ENCODE measurements around the gene FHIT. TPM values are rescaled to one million over a fixed set of nuclear protein-coding genes. Genes with fewer than 3 reads are reported as not detected.

The FHIT gene
- total and polyA plus RNA-seq, 2 donors from 2014 or later = 20.2 to 61.2 TPM

DNA sequence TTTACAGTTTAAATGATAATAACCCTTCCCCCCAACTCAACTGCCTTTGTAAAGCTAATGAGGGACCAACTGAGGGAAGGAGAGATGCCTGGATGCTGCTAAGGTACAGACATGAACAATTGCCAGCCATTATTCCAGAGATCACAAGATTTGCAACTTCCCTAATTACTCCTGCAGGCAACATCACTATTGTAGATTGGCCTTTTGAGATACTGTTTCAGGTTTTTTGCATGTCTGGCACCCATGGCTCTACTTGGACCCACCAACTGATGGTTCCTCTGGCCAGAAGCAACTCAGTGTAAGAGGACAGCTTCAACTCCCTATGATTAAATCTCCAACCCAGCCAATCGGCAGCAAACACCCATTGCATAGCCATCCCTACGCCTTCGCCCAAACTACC lies 478.7 kb downstream of the FHIT start:
- H3K27ac ChIP-seq (ENCODE audit: low read depth in 2 of 2, low read length in 2 of 2) = no peak overlapping the region
- DNase-seq (no peak), FAIRE-seq (no peak)
- no peak overlapping the region for H3K9ac ChIP-seq (ENCODE audit: low read length in 3 of 3)
- H3K4me3 ChIP-seq (ENCODE audit: low read length in 3 of 3) = no peak overlapping the region
- H3K4me1 ChIP-seq (ENCODE audit: control insufficient read depth in 2 of 3, insufficient read depth in 2 of 3, low read depth in 1 of 3, low read length in 3 of 3) = no peaks in the 10 kb centered on the region
- H3K9me3 ChIP-seq (ENCODE audit: control insufficient read depth in 2 of 3, insufficient read depth in 1 of 3, low read length in 3 of 3) = no peaks in the 10 kb centered on the region
- intact Hi-C loops (cut with DNase I) = no loop called here
- TF ChIP-seq CTCF (IDR thresholded peaks at IDR 0.05; ENCODE audit: borderline replicate concordance, extremely low read depth, insufficient read depth) = no peak
- no peaks in the 10 kb centered on the region for H3K27me3 ChIP-seq (ENCODE audit: control insufficient read depth, insufficient read depth, low read length)
- no peaks in the 10 kb centered on the region for H3K36me3 ChIP-seq (ENCODE audit: control insufficient read depth in 2 of 3, insufficient read depth in 3 of 3, low read length in 3 of 3)

DNA sequence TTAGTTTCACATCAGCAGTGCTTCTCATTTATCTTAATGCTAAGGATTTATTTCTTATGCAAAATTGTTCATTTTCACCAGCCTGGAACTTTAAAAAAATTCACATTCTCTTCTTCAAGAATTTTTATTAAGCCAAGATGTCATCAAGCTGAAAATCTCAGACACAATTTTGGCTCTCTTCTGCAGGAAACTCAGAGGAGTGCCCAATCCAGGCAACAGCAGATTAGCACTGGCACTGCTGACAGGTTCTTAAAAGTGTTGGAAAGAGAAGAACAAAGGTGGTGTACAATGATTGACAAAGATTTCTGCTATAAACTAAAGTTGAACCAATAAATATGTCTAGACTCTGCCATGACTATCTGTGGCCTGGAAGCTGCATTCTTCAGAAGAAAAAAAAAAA lies 479.5 kb downstream of the FHIT start:
- Histone ChIP-seq H3K27me3 (ENCODE audit: control insufficient read depth, insufficient read depth, low read length) (no peaks in the 10 kb centered on the region), H3K9me3 (ENCODE audit: control insufficient read depth in 2 of 3, insufficient read depth in 1 of 3, low read length in 3 of 3) (no peaks in the 10 kb centered on the region), H3K36me3 (ENCODE audit: control insufficient read depth in 2 of 3, insufficient read depth in 3 of 3, low read length in 3 of 3) (no peaks in the 10 kb centered on the region), H3K27ac (ENCODE audit: low read depth in 2 of 2, low read length in 2 of 2) (no peak overlapping the region), H3K9ac (ENCODE audit: low read length in 3 of 3) (no peak overlapping the region), H3K4me1 (ENCODE audit: control insufficient read depth in 2 of 3, insufficient read depth in 2 of 3, low read depth in 1 of 3, low read length in 3 of 3) (no peaks in the 10 kb centered on the region), H3K4me3 (ENCODE audit: low read length in 3 of 3) (no peak overlapping the region)
- intact Hi-C loops (cut with DNase I) = no loop called here
- TF ChIP-seq CTCF (IDR thresholded peaks at IDR 0.05; ENCODE audit: borderline replicate concordance, extremely low read depth, insufficient read depth) = no peak
- FAIRE-seq = no peak
- no peak for DNase-seq

GRCh38 chr3:60770532-60770931 lies 480.7 kb downstream of the FHIT start:
- no peak overlapping the region for H3K27ac ChIP-seq (ENCODE audit: low read depth in 2 of 2, low read length in 2 of 2)
- intact Hi-C loops (cut with DNase I) = no loop called here
- H3K9me3 ChIP-seq (ENCODE audit: control insufficient read depth in 2 of 3, insufficient read depth in 1 of 3, low read length in 3 of 3) = no peaks in the 10 kb centered on the region
- TF ChIP-seq CTCF (IDR thresholded peaks at IDR 0.05; ENCODE audit: borderline replicate concordance, extremely low read depth, insufficient read depth) = no peak
- no peak for FAIRE-seq
- H3K36me3 ChIP-seq (ENCODE audit: control insufficient read depth in 2 of 3, insufficient read depth in 3 of 3, low read length in 3 of 3) = no peaks in the 10 kb centered on the region
- no peaks in the 10 kb centered on the region for H3K4me1 ChIP-seq (ENCODE audit: control insufficient read depth in 2 of 3, insufficient read depth in 2 of 3, low read depth in 1 of 3, low read length in 3 of 3)
- H3K4me3 ChIP-seq (ENCODE audit: low read length in 3 of 3) = no peak overlapping the region
- peak in 3 of 5 donors; percentile 18 to 79 (median 65) for DNase-seq
- H3K9ac ChIP-seq (ENCODE audit: low read length in 3 of 3) = no peak overlapping the region
- H3K27me3 ChIP-seq (ENCODE audit: control insufficient read depth, insufficient read depth, low read length) = no peaks in the 10 kb centered on the region

- Histone ChIP-seq H3K4me1 (ENCODE audit: control insufficient read depth in 2 of 3, insufficient read depth in 2 of 3, low read depth in 1 of 3, low read length in 3 of 3) (no peaks in the 10 kb centered on the region), H3K9me3 (ENCODE audit: control insufficient read depth in 2 of 3, insufficient read depth in 1 of 3, low read length in 3 of 3) (no peaks in the 10 kb centered on the region), H3K27me3 (ENCODE audit: control insufficient read depth, insufficient read depth, low read length) (no peaks in the 10 kb centered on the region), H3K4me3 (ENCODE audit: low read length in 3 of 3) (no peak overlapping the region), H3K36me3 (ENCODE audit: control insufficient read depth in 2 of 3, insufficient read depth in 3 of 3, low read length in 3 of 3) (no peaks in the 10 kb centered on the region), H3K9ac (ENCODE audit: low read length in 3 of 3) (no peak overlapping the region), H3K27ac (ENCODE audit: low read depth in 2 of 2, low read length in 2 of 2) (no peak overlapping the region)
- TF ChIP-seq CTCF (IDR thresholded peaks at IDR 0.05; ENCODE audit: borderline replicate concordance, extremely low read depth, insufficient read depth) = no peak
- FAIRE-seq = no peak
- DNase-seq = no peak
- intact Hi-C loops (cut with DNase I) = no loop called here
Measured at GRCh38 chr3:60767536-60767935, 483.7 kb downstream of the FHIT start.

Measured in kidney (tissue), 14 donors.